Kidney epithelial cell (primary cell): Measurements from ENCODE around the gene HLA-G. TPM values are rescaled to one million over a fixed set of nuclear protein-coding genes. Genes with fewer than 3 reads are reported as not detected.

Experiments used
- DNase-seq: peaks from one replicate; pipeline ENCODE4 v3.0.0-alpha.2; 2010; ENCODE audit warnings: low read depth
- H3K27me3 ChIP-seq: 2 replicates; pipeline ENCODE4 v1.6.0; 2011; ENCODE audit warnings: low read length; ENCODE audit not compliant: control insufficient read depth, insufficient read depth
- H3K36me3 ChIP-seq: 2 replicates; pipeline ENCODE4 v1.5.1; 2011; ENCODE audit warnings: low read length; ENCODE audit not compliant: control insufficient read depth, insufficient read depth
- H3K4me3 ChIP-seq: 2 replicates; pipeline ENCODE4 v1.5.1; 2011; ENCODE audit warnings: low read depth, mild to moderate bottlenecking, control low read depth, low read length
- total RNA-seq: library from RNA; depleted of rRNA; stranded (reverse); fragments of >200 nt; gene quantifications from 2 replicates; pipeline ENCODE4 v1.2.3, GENCODE V29; 2015
- TF ChIP-seq, protein P1 (sequence below): IDR thresholded peaks from 2 replicates; pipeline ENCODE4 v1.5.1; 2011; ENCODE audit warnings: mild to moderate bottlenecking, moderate library complexity, low read length, control low read depth, inconsistent platforms; ENCODE audit not compliant: insufficient read depth, poor library complexity, severe bottlenecking

The HLA-G gene
- total RNA-seq, 1 donor from 2014 or later = 1.1 TPM

- no peak overlapping the region for H3K4me3 ChIP-seq
- TF ChIP-seq, protein P1, sequence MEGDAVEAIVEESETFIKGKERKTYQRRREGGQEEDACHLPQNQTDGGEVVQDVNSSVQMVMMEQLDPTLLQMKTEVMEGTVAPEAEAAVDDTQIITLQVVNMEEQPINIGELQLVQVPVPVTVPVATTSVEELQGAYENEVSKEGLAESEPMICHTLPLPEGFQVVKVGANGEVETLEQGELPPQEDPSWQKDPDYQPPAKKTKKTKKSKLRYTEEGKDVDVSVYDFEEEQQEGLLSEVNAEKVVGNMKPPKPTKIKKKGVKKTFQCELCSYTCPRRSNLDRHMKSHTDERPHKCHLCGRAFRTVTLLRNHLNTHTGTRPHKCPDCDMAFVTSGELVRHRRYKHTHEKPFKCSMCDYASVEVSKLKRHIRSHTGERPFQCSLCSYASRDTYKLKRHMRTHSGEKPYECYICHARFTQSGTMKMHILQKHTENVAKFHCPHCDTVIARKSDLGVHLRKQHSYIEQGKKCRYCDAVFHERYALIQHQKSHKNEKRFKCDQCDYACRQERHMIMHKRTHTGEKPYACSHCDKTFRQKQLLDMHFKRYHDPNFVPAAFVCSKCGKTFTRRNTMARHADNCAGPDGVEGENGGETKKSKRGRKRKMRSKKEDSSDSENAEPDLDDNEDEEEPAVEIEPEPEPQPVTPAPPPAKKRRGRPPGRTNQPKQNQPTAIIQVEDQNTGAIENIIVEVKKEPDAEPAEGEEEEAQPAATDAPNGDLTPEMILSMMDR = no peak
- H3K27me3 ChIP-seq = no peaks in the 10 kb centered on the region
- no peak for DNase-seq
- no peaks in the 10 kb centered on the region for H3K36me3 ChIP-seq
These were observed 13.8 kb upstream of the HLA-G start for GRCh38 chr6:29813809-29814208.

GRCh38 chr6:29814379-29815117 is 13.1 kb upstream of the HLA-G start:
- Histone ChIP-seq H3K4me3 (no peak overlapping the region), H3K36me3 (no peaks in the 10 kb centered on the region), H3K27me3 (no peaks in the 10 kb centered on the region)
- no peak for DNase-seq
- TF ChIP-seq, protein P1 = no peak

DNA sequence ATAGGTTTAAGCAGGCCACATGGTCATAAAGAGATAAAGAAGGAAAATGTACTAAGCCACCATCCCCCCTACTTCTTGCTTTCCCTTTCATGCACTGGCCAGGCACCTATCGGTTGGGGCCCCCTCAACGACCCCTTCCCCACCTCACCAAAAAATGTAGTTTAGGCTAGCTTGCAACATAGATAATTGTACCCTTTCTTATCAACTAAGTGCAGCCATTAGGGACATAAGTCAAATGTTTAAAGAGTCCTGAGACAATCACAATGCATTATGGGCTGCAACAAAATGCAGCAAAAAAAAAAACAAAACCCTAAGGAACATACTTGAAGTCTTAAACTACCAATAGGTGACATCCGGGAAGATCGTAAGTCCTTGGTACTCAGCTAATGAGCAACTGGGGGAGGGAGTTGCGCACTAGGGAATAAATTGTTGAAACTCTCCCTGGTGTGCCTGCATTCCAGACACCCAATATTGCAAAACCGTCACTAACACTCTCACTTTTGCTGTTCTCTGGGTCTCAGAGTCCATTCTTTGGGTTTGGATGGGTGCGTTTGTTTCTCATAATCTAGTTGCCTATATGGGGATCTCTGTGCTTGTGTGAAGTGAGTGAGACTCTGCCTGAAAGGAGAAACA is 12.4 kb upstream of the HLA-G start:
- H3K36me3 ChIP-seq = no peaks in the 10 kb centered on the region
- H3K27me3 ChIP-seq = no peaks in the 10 kb centered on the region
- H3K4me3 ChIP-seq = no peak overlapping the region
- TF ChIP-seq, protein P1 = no peak
- no peak for DNase-seq

- H3K4me3 ChIP-seq = no peak overlapping the region
- no peak for DNase-seq
These were observed 11.6 kb upstream of the HLA-G start for GRCh38 chr6:29816030-29816429.

DNA sequence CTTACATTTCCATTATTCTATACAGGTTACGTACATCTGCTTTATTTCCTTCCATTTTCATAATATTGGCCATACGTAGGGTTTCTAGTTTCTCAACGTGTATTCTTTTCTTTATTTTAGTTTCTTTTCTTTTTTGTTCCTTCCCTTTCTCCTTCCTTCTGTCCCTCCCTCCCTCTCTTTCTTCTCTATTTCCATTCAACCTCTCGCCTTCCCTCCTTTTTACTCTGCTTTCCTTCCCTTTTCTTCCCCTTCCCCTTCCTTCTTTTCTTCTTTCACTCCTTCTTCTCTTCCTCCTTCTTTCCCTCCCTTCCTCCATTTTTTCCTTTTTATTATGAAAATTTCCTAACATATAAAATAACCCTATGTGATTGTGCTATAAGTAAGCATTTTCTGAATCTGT is 8.7 kb upstream of the HLA-G start:
- TF ChIP-seq, protein P1 = no peak
- Histone ChIP-seq H3K27me3 (no peaks in the 10 kb centered on the region), H3K36me3 (no peaks in the 10 kb centered on the region), H3K4me3 (no peak overlapping the region)
- DNase-seq = no peak

More at GRCh38 chr6:29816030-29816429, 11.6 kb upstream of the HLA-G start:
- TF ChIP-seq, protein P1 = no peak
- H3K36me3 ChIP-seq = no peaks in the 10 kb centered on the region
- H3K27me3 ChIP-seq = no peaks in the 10 kb centered on the region
